NCI-H2107 treated with DMSO at 0.1 percent for 48 hours (cell line): Measurements from ENCODE around the gene PROX2.
A peak's percentile ranks its signal among the peaks of the same experiment; 100 is the strongest.

ENCODE experiments used
- DNase-seq: peaks from one replicate; lab custom pipeline; 2025; ENCODE audit not compliant: unreplicated experiment; lab: John Stamatoyannopoulos, UW

PROX2 gene, protein sequence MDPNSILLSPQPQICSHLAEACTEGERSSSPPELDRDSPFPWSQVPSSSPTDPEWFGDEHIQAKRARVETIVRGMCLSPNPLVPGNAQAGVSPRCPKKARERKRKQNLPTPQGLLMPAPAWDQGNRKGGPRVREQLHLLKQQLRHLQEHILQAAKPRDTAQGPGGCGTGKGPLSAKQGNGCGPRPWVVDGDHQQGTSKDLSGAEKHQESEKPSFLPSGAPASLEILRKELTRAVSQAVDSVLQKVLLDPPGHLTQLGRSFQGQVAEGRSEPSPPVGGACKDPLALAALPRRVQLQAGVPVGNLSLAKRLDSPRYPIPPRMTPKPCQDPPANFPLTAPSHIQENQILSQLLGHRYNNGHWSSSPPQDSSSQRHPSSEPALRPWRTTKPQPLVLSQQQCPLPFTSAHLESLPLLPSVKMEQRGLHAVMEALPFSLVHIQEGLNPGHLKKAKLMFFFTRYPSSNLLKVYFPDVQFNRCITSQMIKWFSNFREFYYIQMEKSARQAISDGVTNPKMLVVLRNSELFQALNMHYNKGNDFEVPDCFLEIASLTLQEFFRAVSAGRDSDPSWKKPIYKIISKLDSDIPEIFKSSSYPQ

DNA sequence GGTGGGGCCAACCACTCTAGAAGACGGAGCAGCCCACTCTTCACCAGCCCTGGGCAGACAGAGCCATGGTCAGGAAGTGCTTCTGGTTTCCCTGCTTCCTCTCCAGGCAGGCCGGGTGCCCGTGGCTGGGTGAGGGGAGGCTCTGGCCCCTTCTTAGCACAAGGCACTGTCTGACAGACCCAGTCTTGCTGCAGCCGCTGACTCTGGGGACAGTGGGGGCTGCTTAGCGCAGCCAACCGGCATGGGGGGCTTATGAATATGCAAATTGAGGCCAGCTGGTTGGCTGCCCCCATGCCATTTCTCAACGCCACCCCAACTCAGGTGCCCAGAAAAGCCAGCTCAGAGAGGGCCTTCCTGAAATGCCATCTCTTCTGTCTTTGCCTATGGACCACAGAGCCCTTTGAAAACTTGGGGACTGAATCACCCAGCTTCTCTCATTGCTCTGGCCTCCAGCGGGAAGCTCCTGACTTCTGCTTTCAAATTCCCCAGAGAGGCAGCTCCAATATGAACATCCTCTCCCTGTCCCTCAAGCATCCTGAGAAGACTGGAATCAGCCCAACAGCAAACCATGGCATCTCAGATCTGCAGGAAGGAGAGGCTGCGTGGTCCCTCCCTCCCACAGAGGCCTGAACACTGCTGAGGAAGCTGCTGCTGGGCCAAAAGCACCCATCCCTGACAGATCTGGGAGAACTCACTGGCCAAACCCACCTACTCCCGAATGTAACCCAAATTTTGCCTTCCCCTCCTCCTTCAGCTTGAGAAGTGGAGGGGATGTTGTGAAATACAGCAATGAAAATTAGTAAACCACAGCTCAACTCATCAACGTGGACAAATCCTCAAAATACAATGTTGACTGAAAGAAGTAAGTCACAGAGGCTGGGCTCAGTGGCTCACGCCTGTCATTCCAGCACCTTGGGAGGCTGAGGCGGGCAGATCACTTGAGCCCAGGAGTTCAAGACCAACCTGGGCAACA is at the start of gene PROX2:
Gene PROX2 (minus strand): TSS at position 205 of the 973 bp plus-strand sequence. CDS start 12,311 bp downstream, outside the sequence.
- DNase-seq, result no peak

- no peak for DNase-seq
Measured at GRCh38 chr14:74924061-74924460, 48.1 kb upstream of the PROX2 start.

DNA sequence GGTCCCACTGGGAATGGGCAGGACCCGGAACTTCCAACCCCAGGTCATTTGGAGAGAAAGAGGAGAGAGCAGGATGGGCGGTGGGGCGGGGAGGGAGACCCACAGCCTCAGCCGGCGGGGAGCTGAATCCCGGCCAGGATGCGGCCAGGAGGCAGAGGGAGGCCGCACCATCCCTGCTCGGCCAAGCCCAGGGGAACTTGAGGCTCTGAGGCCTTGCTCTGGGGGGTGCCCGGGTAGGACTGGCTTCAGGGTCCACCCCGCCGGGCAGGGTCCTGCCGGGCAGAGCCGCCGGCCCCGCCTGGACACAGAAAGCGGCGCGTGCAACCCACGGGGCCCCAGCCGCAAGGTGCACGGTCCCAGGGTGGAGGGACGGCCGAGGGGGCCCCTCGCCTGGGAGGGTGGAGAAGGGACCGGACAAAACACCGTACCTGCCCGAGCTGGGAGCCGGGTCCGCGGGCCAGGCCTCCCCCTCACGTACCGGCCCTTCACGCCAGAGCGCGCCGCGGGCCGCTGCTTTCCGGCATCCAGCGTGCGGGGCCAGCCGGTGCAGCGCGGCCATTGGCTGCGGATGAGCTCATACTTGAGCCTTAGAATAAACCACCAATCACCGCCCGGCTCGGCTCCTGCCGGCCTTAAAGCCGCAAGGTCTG is 46.9 kb upstream of the PROX2 start, which contains the start of gene RPS6KL1:
Gene RPS6KL1 (minus strand): TSS at position 509 of the 650 bp plus-strand sequence. CDS start 1,719 bp downstream, outside the sequence.
- peak; percentile 77 for DNase-seq

DNA sequence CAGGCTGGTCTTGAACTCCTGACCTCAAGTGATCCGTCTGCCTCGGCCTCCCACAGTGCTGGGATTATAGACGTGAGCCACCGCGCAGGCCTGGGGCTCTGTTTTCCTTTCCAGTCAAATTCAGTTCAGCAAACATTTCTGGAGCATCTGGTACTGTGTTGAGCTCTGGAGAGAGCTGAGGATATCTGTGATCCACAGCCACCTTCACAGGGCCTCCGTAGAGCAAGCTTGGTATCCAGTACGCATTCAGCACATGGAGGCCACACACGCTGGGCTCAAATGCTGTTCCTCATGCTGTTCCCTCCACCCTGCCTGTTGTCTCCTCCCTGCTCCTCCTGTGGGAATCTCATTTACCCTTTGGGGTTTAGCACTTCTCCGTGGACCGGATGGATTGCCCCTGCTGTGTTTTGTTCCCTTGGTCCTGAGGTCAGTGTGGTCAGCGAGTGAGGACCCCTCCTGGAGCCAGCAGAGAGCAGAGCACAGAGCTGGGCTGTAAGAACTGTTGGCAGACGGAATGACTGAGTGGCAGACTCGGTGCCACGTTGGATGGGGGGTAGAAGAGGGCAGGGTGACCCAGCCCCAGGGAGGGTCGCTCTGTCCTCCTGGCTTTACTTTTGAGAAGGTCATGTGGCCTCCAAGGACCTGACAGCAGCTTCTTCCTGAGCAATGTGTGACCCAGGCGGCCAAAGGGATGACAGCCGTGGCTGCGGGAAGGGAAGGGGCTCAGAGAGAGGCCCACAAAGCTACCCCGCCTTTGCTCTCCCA is 46.2 kb upstream of the PROX2 start:
- no peak for DNase-seq

DNA sequence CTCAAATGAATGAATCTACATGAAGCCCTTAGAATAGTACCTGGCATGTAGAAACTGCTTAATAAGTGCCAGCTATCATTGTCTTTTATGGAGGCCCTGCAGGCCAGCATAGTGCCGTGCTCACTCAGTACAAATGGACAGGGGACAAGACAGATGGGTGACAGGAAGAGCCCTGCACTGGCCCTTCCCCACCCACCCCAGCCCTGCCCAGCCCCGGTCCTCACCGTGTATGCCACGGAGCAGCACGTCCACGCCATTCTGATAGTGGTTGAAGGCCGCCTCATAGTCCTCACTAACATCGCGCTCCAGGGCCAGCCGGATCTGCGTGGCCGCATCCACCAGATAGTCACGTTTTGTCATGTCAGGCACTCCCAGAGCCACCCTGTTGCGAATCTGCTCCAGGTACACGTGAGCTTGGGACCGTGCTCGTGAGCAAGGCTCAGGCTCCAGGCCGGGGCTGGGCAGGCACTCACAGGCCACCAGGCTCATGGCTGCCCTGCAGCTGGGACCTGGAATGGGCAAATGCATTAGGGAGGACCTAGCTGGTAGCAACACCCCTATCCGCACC is 45.2 kb upstream of the PROX2 start:
- DNase-seq, result no peak

DNA sequence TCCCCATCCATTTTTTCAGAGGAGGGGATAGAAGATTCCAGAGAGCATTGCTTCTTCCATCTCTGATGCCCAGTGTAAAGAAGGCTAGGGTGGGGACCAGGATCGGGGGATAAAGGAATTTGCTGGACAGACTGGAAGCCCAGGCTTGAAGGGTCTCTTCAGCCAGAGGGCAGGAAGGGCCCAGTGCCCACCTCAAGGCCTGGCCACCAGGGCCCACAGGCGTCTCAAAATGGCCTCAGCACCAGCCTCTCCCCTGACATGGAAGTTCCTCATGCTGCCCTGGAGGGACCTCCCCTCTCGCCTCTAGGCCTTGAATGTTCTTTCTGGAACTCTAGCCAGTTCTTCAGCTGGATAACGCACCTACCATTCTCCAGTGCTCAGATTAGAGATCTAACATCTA is 44.3 kb upstream of the PROX2 start:
- no peak for DNase-seq

DNA sequence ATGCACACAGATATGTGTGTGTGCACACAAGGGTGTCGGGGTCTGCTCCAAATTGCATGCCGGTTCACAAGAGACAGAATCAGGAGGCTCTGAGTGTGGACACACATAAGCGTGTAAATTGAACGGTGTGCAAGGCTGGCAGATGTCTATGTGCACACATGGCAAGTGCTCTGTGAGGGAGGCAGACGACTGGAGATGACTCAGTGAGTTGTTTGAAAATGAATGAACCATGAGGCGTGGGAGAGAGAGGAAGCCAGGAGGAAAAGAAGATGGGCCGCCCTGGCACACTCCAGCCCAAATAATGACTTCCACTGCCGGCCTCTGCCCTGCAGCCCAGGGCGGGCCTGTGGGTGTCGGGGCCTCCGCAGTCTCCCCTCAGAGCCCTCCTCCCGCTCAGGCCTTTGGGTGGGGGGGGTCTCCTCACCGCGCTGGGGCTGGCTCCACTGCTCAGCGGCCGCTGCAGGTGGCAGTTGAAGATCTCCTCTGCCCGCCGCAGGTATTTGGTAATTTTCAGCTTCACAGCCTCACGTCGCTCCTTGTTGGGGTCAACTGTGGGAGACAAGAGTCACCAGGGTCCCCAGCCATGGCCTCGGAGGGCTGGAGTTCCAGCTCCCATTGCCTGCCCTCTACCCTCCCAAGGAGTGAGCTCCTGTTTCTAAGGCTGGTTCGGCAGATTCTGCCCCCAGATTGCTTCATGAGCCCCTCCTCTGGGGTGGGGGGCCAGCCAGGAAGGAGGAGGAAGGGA is 43.6 kb upstream of the PROX2 start:
- no peak for DNase-seq

DNA sequence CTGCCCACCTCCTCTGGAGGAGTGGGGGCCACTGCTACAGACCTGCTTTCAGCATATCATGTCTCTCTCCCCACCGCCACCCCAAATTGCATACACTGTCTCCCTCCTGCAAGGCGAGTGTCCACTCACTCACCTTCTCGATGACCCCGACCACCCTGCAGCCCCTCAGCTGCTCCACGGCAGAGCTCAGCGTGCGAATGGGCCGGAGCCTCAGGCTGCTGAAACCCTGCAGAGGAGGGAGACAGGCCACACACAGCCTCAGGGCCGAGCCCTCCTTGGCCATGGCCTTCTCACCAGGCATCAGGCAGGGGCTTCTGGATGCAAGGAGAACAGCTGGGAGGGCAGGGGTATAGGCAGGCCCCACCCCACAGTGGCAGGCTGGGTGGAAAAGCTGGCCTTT is 42.4 kb upstream of the PROX2 start:
- DNase-seq, result no peak

DNA sequence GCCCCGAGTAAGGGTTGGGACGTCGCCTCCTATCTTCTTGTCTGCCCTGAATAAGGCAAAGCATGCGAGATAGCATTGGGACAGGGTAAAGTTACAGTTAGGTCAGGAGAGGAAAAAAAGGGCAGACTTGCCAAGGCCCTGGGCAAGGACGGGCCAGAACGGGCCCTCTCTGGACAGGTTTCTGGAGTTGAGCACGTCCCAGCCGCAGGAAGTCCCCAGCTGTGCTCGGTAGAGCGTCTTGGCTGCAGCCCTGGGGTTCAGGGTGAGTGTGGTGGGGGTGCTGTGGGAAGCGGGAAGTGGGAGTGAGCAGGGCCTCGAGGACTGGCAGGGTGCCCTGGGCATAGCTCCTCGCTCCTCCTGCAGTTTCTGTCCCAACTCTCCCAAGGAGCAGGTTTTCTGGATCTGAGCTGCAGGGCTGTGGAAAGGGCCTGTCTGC is 41.7 kb upstream of the PROX2 start:
- DNase-seq, result no peak

GRCh38 chr14:74917178-74917543 is 41.2 kb upstream of the PROX2 start:
- DNase-seq, result no peak

GRCh38 chr14:74915826-74916225 is 39.9 kb upstream of the PROX2 start:
- DNase-seq, result no peak

- no peak for DNase-seq
Measured at GRCh38 chr14:74915426-74915825, 39.5 kb upstream of the PROX2 start.

DNA sequence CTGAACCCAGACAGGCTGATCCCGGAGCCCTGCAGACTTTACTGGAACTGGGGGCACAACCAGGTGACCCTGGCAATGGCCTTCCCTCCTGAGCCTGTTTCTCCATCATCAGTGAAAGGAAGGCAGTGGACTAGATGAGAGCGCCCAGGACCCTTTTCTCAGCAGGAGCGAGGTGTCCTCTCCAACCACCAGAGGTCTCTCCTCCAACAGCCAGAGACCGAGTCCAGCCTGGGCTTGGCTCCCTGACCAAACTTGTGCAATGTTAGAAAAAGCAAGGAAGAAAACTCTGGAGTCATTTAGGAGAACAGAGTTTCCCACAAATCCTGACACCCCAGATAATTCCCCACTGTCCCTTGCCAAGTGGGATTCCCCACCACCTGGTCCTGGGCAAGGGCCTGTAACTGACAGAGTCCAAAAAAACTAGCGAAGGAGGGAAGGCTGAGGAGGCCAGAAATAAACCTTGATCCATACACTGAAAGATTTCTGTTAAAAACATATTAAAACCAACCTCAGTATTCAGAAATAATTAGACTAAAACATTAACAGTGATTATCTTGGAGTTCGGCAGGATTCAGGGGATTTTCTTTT is 38.1 kb upstream of the PROX2 start:
- peak; percentile 27 for DNase-seq

GRCh38 chr14:74913393-74913910 is 37.5 kb upstream of the PROX2 start:
- DNase-seq, result no peak

- DNase-seq, result no peak
Measured at GRCh38 chr14:74912801-74913200, 36.9 kb upstream of the PROX2 start.

- DNase-seq, result no peak
Measured at GRCh38 chr14:74912111-74912510, 36.2 kb upstream of the PROX2 start.

DNA sequence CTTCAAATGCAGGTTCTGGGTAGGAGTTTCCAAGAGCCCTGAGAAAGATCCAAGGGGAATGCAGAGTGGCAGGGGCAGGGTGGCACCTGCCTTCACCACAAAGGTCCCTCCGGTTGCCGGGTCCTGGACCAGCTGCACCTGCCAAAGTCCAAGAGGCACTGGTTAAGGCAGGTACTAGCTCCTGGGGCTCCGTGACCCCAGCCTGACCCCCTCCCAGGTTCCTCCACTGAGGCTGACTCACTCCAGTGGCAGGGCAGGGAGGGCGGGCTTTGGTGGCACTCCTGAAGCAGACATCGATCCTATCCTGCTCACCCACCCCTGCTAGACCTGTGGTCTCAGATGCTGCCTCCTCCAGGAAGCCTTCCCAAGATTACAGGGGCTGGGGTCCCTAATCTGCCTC is 35.8 kb upstream of the PROX2 start:
- DNase-seq, result no peak

- DNase-seq, result no peak
Measured at GRCh38 chr14:74911221-74911620, 35.3 kb upstream of the PROX2 start.
